Tibial artery (tissue), 4 donors: ENCODE data around the gene C1orf35.

Experiments used
- DNase-seq, 2 donors: peaks; one replicate each; pipeline ENCODE4 v3.0.0-alpha.2; 2019
- H3K27ac ChIP-seq, 2 donors: fragments of 200-600 bp; sonication (generic) in 1 of 2; 1 replicate in 1 of 2; 2 replicates in 1 of 2; pipeline ENCODE4 v1.5.1; 2018 to 2019; ENCODE audit warnings: mild to moderate bottlenecking in 1 of 2
- H3K27me3 ChIP-seq, 2 donors: fragments of 200-600 bp; sonication (generic) in 1 of 2; one replicate each; pipeline versions ENCODE4 v1.5.1 to v1.6.0; 2016 to 2019
- H3K36me3 ChIP-seq, 3 donors: fragments of 200-600 bp; sonication (generic) in 2 of 3; one replicate each; pipeline ENCODE4 v1.5.1; 2016 to 2019; ENCODE audit warnings: mild to moderate bottlenecking in 2 of 3
- H3K4me1 ChIP-seq, 4 donors: fragments of 200-600 bp; sonication (generic) in 2 of 4; 1 replicate in 3 of 4; 2 replicates in 1 of 4; pipeline ENCODE4 v1.5.1; 2016 to 2019
- H3K4me3 ChIP-seq, 2 donors: fragments of 200-600 bp; sonication (generic) in 1 of 2; 1 replicate in 1 of 2; 2 replicates in 1 of 2; pipeline ENCODE4 v1.5.1; 2018 to 2019; ENCODE audit warnings: mild to moderate bottlenecking in 2 of 2
- H3K9me3 ChIP-seq, 3 donors: fragments of 200-600 bp; sonication (generic) in 1 of 3; one replicate each; pipeline ENCODE4 v1.5.1; 2016 to 2019
- CTCF ChIP-seq, 2 experiments: fragments of 200-600 bp in 1 of 2; fragments of 450-650 bp in 1 of 2; IDR thresholded peaks; one replicate each; pipeline ENCODE4 v1.5.1; 2017 to 2019; ENCODE audit warnings: antibody characterized with exemption in 2 of 2, mild to moderate bottlenecking in 1 of 2, moderate library complexity in 1 of 2
- intact Hi-C: fragments of 100-400 bp; cut with DNase I; formaldehyde crosslinking; loops from one replicate; pipeline ENCODE4 v1.15.0; 2023; ENCODE audit warnings: low total_unique reads

Gene C1orf35

GRCh38 chr1:228150461-228151179 lies 47.5 kb upstream of the C1orf35 start:
- no peak for TF ChIP-seq CTCF (IDR thresholded peaks at IDR 0.05)
- no peaks in the 10 kb centered on the region for H3K27me3 ChIP-seq
- peaks cover 0 to 29% (median 16%) of the 10 kb centered on the region in 4 donors for H3K4me1 ChIP-seq
- H3K36me3 ChIP-seq: peaks cover 22 to 45% (median 32%) of the 10 kb centered on the region in 3 donors
- H3K27ac ChIP-seq: peak overlapping the region; percentile 54 to 69
- intact Hi-C loops: no loop called here
- H3K4me3 ChIP-seq: peak overlapping the region in 1 of 2 donors; percentile 12
- no peaks in the 10 kb centered on the region for H3K9me3 ChIP-seq
- DNase-seq: peak; percentile 35 to 70

- Histone ChIP-seq H3K27ac (peak overlapping the region; percentile 54 to 69), H3K27me3 (no peaks in the 10 kb centered on the region), H3K4me1 (peaks cover 0 to 35% (median 18%) of the 10 kb centered on the region in 4 donors), H3K36me3 (peaks cover 22 to 49% (median 37%) of the 10 kb centered on the region in 3 donors), H3K4me3 (peak overlapping the region in 1 of 2 donors; percentile 12), H3K9me3 (no peaks in the 10 kb centered on the region)
- intact Hi-C loops: no loop called here
- no peak for TF ChIP-seq CTCF (IDR thresholded peaks at IDR 0.05)
- DNase-seq: peak in 1 of 2 donors; percentile 67
Measured at GRCh38 chr1:228150120-228150460, 47.0 kb upstream of the C1orf35 start.

- Histone ChIP-seq H3K4me3 (peak within 1 kb of the TSS in 1 of 2 donors; percentile 12), H3K9me3 (no peaks in the 10 kb centered on the region), H3K36me3 (peaks cover 22 to 49% (median 37%) of the 10 kb centered on the region in 3 donors), H3K27me3 (no peaks in the 10 kb centered on the region), H3K4me1 (peaks cover 0 to 40% (median 20%) of the 10 kb centered on the region in 4 donors), H3K27ac (peak within 1 kb of the TSS; percentile 54 to 69)
- intact Hi-C loops: no loop called here
- no peak for TF ChIP-seq CTCF (IDR thresholded peaks at IDR 0.05)
- peak; percentile 20 to 74 for DNase-seq
Measured at GRCh38 chr1:228149406-228150119, 46.4 kb upstream of the C1orf35 start, which contains the start of gene GJC2. Gene GJC2, plus strand, starts transcription at chr1:228149930. Its CDS starts 7,829 bp downstream, at chr1:228157759.

GRCh38 chr1:228148935-228149405 lies 45.8 kb upstream of the C1orf35 start:
- Histone ChIP-seq H3K27me3 (no peaks in the 10 kb centered on the region), H3K36me3 (peaks cover 22 to 49% (median 37%) of the 10 kb centered on the region in 3 donors), H3K27ac (peak overlapping the region; percentile 54 to 69), H3K4me1 (peaks cover 0 to 46% (median 23%) of the 10 kb centered on the region in 4 donors), H3K4me3 (no peak overlapping the region), H3K9me3 (no peaks in the 10 kb centered on the region)
- no peak for TF ChIP-seq CTCF (IDR thresholded peaks at IDR 0.05)
- no peak for DNase-seq
- intact Hi-C loops: no loop called here

GRCh38 chr1:228148196-228148861 lies 45.2 kb upstream of the C1orf35 start:
- H3K36me3 ChIP-seq: peaks cover 22 to 49% (median 37%) of the 10 kb centered on the region in 3 donors
- no peaks in the 10 kb centered on the region for H3K27me3 ChIP-seq
- H3K9me3 ChIP-seq: no peaks in the 10 kb centered on the region
- H3K27ac ChIP-seq: peak overlapping the region in 1 of 2 donors; percentile 69
- DNase-seq: peak in 1 of 2 donors; percentile 15
- intact Hi-C loops: no loop called here
- no peak overlapping the region for H3K4me3 ChIP-seq
- H3K4me1 ChIP-seq: peaks cover 0 to 52% (median 28%) of the 10 kb centered on the region in 4 donors
- no peak for TF ChIP-seq CTCF (IDR thresholded peaks at IDR 0.05)
